HG03439 (cell line): Measurements from ENCODE around the gene DNAI2.

Experiments
- ATAC-seq: cut with Tn5 transposase; IDR thresholded peaks from one replicate; pipeline ENCODE4 v1.9.1; 2021; ENCODE audit warnings: mild to moderate bottlenecking, moderate library complexity; ENCODE audit not compliant: unreplicated experiment

The DNAI2 gene

DNA sequence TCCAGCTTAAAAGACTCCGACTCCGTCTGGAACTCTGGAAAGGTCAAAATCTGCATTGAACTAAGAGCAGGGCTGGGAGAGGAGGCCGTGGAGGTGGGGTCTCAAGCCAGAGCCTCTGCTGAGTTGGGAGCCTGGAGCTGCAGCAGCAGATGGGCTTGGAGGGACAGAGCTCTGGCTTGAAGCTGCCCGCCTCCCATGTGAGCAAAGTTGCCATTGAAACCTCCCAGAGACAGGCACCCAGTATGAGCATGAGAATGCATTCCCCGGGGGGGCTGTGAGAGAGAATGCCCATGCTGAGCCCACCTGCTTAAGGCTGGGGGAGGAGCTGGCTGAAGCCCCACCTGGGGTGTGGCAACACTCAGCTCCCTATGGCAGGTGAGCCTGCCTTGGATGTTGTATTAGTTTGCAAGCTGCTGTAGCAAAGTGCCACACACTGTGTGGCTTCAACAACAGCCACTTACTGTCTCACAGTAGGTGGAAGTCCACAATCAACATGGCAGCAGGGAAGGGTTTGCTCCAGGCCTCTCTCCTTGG lies 61.6 kb downstream of the DNAI2 start:
- ATAC-seq, result no peak

DNA sequence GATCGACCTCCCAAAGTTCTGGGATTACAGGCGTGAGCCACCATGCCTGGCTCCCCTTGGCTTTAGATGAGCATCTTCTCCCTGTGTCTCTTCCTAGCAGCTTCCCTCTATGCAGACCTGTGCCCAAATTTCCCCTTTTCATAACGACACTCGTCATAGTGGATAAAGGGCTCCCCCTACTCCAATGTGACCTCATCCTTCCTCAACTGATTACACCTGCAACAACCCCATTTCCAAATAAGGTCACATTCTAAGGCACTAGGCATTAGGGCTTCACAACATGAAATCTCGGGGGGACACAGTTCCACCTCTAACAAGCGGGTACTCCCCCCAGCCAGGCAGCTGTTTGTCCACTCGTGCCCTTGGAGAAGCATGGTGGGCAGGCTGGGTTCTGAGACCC lies 62.3 kb downstream of the DNAI2 start:
- no peak for ATAC-seq

DNA sequence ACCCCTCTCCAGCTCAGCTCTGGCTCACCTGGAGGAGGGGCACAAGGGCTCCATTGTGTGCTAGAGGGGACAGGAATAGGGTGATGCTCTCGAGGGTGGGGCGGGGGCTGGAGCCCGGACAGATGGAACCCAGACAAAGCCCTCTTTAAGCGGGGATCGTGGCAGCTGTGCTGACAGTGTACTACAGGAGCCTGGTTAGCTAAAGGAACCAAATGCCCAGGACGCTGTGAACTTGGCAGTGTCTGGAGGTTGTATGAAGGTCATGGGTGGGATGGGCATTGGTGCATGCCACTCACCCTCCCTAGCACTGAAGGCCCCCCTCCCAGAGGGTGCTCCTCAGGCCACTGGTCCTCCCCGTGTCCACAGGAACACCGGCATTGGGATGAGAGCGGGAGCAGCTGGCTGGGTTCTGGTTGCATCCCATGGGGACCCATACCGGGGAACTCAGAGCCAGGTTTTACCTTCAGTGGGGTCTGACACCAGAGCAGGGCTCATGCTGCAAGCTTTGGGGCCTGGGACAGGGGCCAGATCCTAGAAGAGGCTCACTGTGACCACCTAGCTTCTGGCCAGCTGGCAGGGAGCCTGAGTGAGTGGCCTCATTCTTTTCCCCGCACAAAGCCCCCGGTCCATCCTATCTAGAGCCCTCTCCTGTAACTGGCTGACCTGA lies 63.9 kb downstream of the DNAI2 start:
- no peak for ATAC-seq

DNA sequence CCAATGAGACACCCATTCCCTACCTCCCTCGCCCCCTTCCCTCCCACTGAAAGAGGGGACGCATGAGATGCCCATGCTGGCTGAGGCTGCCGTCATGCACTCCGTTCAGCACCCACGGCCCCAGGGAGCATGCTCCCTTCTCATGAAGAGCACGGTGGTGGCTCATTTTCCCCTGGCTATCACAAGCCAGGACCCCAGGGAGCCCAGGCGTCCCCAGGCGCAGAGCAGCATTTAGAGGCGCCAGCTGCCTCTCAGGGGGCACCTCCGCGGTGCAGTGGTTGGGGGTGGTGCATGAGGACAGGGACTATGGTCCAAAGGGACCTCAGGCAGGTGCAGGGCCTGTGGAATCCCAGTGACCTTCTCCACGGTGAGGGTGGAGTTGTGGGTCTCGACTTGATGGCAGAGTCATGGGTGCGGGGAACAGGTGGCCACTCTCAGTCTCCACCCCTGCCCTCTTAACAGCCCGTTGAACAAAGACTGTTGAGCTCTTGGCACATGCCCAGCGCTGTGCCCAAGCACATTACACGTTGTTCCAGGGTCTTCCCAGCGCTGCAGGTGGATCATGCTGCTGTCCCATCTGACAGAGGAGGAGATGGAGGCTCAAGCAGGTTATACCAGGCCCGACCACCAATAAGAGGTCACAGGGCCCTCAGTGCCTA lies 65.6 kb downstream of the DNAI2 start:
- ATAC-seq, result no peak

DNA sequence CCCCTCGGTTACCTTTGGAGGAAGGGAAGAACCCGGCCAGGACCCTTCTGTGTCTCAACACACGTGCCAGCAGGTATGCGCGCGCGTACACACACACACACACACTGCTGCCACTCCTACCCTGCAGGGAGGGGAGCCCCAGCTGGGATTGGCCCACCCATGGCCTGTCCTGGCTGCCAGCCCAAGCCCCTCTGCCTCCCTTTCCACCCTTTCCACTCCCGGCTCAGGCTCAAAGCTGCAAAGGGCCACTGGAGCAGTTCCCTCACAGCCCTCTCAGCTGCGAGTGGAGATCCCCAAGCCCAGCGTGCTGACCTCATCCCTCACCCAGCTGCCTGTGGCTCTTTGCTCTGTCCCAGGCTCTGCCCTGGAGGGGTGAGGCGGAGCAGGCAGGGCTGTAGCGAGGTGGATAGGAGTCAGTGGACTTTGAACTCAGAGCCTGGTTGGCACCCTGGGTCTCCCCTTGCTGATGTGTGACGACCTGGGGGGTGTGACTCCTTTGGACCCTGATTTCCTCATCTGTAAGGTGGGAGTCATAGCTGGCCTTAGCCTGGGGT lies 66.5 kb downstream of the DNAI2 start:
- ATAC-seq, result no peak

DNA sequence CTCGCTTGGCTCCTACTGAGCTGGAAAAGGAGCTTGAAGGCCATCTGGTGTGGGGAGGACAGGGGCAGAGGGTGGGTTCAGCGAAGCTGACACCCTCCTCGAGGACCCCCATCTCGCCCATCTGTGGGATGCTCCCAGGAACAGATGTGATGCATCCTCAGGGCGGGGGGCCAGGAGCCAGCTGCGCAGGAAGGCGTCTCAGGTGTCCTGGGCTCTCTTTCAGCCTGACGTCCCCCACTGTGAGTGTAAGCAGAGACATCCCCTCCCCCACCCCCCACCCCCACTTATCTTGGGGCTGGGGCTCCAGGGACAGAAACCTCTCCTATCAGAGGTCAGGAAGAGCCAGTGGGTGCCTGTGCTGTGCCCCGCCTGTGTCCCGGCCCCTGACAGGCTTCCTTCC lies 68.2 kb downstream of the DNAI2 start:
- no peak for ATAC-seq

DNA sequence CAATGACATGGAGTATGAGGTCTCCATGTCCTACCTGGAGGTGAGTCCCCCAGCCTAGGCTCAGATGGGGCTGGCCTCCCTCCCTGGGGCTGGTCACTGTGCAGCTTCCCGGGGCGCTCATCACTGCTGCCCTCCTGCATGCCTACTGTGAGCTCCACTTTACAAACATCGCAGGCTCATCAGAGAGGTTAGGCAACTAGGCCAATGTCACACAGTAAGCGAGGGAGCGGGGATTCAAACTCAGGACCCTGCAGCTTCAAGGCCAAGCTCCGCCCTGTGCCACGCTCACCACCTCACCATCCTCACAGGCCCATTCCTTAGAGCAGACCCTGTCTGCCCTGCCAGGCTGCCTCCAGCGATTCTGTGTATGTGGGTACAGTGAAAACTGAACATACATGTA lies 69.1 kb downstream of the DNAI2 start:
- no peak for ATAC-seq

DNA sequence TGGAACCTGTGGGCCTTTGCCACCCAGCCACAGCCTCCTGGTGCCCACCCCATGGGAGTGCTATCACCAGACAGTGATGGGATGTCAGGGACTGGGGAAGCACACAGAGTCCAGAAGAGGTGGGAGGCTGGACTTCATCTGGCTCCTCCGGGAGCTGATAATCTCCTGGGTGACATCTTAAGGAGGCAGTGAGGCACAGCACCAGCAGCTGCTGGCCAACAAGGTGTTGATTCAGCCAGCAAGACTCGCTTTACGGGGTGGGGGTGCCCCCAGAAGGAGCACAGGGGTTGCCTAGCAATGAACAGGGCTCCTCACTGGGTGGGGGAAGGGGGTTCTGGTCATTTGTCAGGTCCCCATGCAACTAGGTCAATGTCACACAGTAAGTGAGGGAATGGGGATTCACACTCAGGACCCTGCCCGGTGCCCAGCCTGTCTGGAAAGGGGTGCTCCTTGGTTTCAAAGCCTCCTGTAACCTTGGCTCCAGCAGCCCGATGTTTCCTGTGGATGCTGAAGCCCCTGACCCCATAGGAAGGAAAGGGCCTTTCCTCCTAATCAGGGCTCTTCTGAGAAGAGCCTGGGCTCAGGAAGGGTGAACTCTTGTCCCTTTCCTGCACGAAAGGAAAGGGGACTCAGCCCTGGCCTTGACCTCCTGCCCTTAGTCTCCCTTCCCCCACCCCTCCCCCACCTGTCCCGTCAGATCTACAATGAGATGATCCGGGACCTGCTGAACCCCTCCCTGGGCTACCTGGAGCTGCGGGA lies 69.7 kb downstream of the DNAI2 start:
- no peak for ATAC-seq

DNA sequence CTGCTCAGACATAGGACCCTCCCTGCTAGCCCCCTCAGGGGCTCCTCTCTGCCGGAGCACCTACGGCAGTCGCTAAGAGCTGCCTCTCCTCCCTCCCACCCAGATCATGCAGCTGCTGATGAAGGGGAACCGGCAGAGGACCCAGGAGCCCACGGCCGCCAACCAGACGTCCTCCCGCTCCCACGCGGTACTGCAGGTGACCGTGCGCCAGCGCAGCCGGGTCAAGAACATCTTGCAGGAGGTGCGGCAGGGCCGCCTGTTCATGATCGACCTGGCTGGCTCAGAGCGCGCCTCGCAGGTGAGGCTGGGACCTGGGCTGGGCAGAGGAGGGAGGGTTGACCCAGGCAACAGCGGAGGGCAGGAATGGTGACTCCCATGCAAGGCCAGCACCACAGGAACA lies 70.6 kb downstream of the DNAI2 start:
- ATAC-seq, result no peak

DNA sequence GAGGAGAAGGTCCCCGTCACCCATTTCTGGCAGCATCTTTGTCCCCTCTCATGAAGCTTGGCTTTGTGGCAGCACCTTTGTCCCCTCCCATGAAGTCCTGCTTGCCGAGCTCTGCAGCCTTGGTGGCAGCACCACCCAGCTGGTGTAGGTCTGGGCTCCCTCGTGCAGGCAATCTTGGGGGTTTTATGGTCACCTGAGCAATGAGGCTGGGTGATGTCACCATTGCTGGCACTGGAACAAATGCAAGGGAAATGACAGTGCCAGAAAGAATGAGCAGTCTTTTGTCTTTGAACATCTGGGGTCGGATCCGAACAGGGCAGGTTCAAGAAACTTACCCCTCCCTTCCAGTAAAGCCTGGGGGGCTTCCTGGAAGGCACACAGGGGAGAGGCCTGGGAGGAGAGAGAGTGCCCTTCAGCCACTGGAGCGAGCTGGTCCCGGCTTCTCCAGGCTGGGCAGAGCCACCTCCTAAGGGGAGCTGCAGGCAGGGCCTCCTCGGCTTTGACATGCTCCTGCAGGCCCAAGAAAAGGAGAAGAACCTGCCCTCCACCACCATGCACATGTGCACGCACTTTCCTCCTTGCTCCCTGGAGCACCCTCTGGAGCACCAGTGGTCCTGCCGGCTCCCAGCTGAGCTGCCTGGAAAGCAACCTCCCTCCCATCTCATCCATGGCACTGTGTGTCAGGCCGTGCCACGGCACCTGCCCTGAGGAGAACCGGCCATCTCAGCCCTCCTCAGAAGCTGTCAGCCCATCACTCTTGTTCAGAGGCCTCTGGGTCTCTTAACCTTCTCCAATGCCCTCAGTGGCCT lies 71.6 kb downstream of the DNAI2 start:
- no peak for ATAC-seq

DNA sequence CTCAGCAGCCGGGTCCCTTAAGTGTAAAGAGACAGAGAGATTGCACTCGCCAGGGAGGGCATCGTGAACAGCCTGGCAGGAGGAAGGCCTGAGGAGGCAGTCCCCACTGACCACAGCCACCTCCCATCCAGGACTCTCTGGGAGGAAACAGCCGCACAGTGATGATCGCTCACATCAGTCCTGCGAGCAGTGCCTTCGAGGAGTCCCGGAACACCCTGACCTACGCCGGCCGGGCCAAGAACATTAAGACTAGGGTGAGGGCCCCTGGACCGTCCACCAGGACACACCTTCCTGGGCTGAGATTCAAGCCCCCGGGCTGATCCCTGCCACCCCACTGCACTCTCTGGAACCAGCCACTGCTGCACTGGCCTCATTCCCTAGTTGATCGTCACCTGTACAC lies 73.6 kb downstream of the DNAI2 start:
- ATAC-seq, result no peak

DNA sequence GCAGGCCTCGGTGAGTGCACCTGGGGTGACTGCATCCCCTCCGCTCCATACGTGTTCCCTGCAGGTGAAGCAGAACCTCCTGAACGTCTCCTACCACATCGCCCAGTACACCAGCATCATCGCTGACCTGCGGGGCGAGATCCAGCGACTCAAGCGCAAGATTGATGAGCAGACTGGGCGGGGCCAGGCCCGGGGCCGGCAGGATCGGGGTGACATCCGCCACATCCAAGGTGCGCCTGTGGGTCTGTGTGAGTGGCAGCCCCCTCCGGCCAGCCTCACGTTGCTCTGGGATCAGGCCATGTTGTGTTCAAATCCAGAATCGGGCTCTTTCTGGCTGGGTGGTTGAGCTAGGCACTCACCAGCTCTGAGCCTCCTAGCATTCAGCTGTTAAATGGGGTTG lies 75.1 kb downstream of the DNAI2 start:
- ATAC-seq, result no peak

DNA sequence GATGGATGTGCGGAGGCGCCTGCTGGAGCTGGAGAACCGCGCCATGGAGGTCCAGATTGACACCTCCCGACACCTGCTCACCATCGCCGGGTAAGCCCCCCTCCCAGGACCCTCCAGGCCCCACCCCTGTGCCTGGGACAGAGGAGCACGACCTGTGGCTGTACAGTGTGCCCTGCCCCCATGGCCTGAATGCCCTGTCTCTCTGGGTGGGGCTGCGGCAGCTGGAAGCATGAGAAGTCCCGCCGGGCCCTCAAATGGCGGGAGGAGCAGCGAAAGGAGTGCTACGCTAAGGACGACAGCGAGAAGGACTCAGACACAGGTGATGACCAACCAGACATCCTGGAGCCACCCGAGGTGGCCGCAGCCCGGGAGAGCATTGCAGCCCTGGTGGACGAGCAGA lies 76.5 kb downstream of the DNAI2 start:
- no peak for ATAC-seq

DNA sequence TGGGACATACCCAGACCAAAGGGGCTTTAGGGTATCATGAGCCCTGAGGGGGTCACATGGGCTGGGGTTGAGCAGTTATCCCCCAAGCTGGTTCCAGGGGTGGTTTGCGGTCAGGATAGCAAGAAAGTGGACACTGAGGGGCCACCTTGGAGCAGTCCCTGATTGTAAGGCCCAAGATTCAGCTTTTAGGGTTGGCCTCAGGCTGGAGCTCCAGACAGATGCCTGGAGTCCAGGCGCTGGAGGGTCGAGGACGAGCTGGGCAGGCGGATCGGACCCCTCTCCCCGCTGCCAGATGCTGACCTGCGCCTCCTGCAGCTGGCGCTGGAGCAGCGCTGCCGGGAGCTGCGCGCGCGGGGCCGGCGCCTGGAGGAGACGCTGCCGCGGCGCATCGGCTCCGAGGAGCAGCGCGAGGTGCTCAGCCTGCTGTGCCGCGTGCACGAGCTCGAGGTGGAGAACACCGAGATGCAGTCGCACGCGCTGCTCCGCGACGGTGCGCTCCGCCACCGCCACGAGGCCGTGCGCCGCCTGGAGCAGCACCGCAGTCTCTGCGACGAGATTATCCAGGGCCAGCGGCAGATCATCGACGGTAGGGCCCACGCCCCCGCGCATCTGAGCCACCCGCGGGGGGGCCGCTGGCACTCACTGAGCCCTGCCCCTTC lies 77.6 kb downstream of the DNAI2 start:
- ATAC-seq, result no peak

DNA sequence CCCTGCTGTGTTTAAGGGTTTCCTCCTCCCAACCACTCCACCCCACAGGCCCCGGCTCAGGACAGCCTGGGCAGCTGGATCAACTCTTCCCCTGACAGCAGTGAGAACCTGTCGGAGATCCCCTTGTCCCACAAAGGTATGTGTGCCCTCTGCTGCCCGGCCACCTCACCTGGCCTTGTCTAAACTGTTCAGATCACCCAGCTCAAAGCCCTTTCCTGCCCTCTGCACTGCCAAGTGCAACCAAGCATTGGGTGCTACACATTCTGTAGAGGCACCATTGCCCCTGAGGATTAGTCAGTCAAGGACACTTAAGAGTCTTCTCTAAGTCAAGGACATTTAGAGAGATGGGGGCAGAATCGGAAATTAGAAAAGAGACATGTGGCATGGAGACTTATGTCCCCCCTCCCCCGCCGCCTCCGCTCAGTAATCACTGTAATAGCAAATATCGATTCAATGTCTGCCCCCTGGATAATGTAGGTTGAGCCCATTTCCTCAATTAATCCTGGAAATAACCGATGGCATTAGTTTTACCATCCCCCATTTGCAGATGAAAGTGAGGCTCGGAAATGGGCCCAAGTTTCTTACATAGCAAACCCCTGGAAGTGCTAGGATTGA lies 79.5 kb downstream of the DNAI2 start:
- no peak for ATAC-seq

DNA sequence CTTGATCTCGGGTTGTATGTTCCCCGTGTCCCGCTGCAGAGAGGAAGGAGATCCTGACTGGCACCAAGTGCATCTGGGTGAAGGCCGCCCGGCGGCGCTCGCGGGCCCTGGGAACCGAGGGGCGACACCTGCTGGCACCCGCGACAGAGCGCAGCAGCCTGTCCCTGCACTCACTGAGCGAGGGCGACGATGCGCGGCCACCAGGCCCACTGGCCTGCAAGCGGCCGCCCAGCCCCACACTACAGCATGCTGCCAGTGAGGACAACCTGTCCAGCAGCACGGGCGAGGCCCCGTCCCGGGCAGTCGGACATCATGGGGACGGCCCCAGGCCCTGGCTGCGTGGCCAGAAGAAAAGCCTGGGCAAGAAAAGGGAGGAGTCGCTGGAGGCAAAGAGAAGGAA lies 80.1 kb downstream of the DNAI2 start:
- no peak for ATAC-seq

DNA sequence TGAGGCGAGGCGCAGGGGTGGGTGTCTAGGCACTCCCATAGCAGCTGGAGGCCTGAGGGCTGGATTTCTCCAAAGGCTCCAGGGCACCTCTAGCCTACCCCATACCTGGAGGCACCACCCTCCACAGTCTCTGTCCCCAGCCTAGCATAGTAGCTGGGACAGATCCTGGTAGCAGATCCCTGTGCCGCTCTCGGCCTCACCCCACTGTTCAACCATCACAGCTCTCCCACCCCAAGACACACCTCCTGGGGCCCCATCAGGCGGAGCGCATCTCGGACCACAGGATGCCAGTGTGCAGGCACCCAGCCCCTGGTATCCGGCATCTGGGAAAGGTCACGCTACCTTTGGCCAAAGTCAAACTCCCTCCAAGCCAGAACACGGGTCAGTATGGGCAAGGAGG lies 80.5 kb downstream of the DNAI2 start:
- no peak for ATAC-seq

DNA sequence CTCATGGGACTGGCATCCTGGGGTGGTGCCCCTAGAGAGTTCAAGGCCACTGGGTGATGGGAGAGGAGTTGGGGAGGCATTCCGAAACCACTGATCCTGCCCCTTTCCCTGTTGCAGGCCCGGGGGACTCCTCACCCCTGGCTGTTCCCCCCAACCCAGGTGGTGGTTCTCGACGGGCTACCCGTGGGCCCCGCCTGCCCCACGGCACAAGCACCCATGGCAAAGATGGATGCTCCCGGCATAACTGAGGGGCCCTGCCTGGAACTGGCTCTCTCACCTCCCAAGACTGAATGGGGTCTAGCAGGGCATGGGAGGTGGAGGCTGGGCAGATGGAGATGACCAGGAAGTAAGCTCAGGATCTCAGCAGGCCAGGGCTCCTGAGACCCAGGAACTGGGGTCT lies 81.0 kb downstream of the DNAI2 start:
- ATAC-seq, result no peak

DNA sequence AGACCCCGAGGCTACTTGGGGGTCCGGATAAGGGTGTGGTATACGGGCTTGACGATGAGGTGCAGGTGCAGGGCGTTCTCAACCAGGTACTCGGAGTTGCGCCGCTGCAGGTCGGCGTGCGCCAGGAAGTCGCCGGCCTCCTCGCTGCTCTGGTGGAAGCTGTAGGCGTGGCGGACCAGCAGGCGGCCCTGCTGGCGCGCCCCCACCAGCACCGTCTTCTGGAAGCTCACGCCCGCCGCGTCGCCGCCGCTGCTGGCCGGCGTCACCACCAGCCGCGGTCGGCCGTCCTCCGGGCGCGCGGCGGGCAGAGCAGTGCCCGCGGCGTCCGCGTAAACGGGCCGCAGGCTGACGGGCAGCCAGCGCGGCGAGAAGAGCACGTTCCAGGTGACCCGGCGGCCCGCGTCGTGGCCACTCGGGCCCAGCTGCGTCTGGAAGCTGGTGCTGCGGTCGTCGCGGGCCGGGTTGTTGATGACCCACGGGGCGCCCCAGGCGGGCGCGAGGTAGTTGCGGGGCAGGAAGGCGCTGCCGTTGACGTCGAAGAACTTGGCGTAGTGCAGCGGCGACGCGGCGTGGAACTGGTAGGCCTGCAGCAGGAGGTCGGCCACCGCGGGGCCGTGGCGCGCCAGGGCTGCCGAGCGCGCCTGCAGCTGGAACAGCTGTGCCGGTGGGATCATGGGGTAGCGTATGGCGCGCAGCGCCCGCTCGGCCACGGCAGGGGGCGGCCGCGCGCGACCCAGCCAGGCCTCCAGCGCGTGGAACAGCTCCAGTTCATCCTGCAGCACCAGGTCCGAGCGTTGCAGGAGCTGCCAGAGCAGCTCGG lies 82.8 kb downstream of the DNAI2 start:
- no peak for ATAC-seq
